PFSK-1 (cell line): ENCODE data around the gene LILRB2.

Experiments used
- POLR2AphosphoS5 ChIP-seq: IDR thresholded peaks from 2 replicates; pipeline ENCODE4 v1.6.1; 2012; ENCODE audit warnings: low read depth, mild to moderate bottlenecking, control low read depth, low read length, moderate library complexity
- SIN3A ChIP-seq: IDR thresholded peaks from 2 replicates; pipeline ENCODE4 v1.6.1; 2012; ENCODE audit warnings: mild to moderate bottlenecking, low read length, moderate library complexity, borderline replicate concordance; ENCODE audit not compliant: insufficient read depth
- TAF1 ChIP-seq: IDR thresholded peaks from 2 replicates; pipeline ENCODE4 v1.6.1; 2012; ENCODE audit warnings: low read length, control low read depth, borderline replicate concordance; ENCODE audit not compliant: insufficient read depth
- TF ChIP-seq, protein P1 (sequence below), 2 experiments: IDR thresholded peaks; 2 replicates each; pipeline versions ENCODE4 v1.6.1 to v1.8.0; 2011 to 2012; ENCODE audit warnings: low read depth in 2 of 2, low read length in 2 of 2, control low read depth in 1 of 2, inconsistent platforms in 1 of 2, mild to moderate bottlenecking in 1 of 2, moderate library complexity in 1 of 2; ENCODE audit not compliant: insufficient read depth in 1 of 2

DNA sequence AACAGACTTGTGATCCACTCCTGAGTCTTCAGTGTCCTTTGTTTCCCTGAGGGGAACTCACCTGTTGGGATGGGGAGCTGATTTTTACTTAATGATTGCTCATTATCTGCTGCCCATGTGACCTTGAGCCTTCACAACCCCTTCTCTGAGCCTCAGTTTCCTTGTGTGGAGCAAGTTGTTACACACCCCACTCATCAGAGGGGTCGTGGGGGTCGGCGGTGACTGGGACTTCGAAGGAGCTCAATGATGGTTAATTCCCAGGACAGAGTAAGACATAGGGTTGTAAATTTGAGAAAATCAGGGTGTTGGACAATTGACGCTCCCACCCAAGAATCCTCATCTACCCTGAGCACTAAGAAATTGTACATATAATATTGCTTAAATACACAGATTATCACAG lies 18.6 kb upstream of the LILRB2 start:
- TF ChIP-seq SIN3A (no peak), TAF1 (no peak), POLR2AphosphoS5 (no peak)
- TF ChIP-seq, protein P1, sequence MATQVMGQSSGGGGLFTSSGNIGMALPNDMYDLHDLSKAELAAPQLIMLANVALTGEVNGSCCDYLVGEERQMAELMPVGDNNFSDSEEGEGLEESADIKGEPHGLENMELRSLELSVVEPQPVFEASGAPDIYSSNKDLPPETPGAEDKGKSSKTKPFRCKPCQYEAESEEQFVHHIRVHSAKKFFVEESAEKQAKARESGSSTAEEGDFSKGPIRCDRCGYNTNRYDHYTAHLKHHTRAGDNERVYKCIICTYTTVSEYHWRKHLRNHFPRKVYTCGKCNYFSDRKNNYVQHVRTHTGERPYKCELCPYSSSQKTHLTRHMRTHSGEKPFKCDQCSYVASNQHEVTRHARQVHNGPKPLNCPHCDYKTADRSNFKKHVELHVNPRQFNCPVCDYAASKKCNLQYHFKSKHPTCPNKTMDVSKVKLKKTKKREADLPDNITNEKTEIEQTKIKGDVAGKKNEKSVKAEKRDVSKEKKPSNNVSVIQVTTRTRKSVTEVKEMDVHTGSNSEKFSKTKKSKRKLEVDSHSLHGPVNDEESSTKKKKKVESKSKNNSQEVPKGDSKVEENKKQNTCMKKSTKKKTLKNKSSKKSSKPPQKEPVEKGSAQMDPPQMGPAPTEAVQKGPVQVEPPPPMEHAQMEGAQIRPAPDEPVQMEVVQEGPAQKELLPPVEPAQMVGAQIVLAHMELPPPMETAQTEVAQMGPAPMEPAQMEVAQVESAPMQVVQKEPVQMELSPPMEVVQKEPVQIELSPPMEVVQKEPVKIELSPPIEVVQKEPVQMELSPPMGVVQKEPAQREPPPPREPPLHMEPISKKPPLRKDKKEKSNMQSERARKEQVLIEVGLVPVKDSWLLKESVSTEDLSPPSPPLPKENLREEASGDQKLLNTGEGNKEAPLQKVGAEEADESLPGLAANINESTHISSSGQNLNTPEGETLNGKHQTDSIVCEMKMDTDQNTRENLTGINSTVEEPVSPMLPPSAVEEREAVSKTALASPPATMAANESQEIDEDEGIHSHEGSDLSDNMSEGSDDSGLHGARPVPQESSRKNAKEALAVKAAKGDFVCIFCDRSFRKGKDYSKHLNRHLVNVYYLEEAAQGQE (IDR thresholded peaks at IDR 0.05; ENCODE audit: insufficient read depth in 1 of 2, low read depth in 2 of 2, low read length in 2 of 2), result no peak
